Caco-2 (cell line): ENCODE measurements around the gene GSK3B. TPM values are rescaled to one million over a fixed set of nuclear protein-coding genes. Genes with fewer than 3 reads are reported as not detected.

Experiments
- BruUV-seq: library from RNA; stranded (reverse); fragments of 400-500 nt; replicated peaks from 2 replicates; lab custom pipeline; 2021; lab: Mats Ljungman, UMichigan
- CTCF ChIA-PET: fragments of 300-600 bp; sonication (Branson Sonifier 250); formaldehyde crosslinking; loops from one replicate; lab custom pipeline; 2022; ENCODE audit warnings: antibody characterized with exemption; lab: Charles Lee
- POLR2A ChIA-PET: fragments of 300-600 bp; sonication (Branson Sonifier 250); formaldehyde crosslinking; loops from one replicate; lab custom pipeline; 2022; ENCODE audit warnings: antibody characterized with exemption; lab: Charles Lee
- DNase-seq, 2 experiments: peaks; one replicate each; pipeline versions ENCODE4 v3.0.0 to v3.0.0-alpha.2; 2020 to 2022
- H3K27me3 ChIP-seq: replicated peaks from 2 replicates; pipeline ENCODE4 v1.6.0; 2011; ENCODE audit warnings: low read length; ENCODE audit not compliant: control insufficient read depth, insufficient read depth
- H3K36me3 ChIP-seq: 2 replicates; pipeline ENCODE4 v1.5.1; 2011; ENCODE audit warnings: low read length; ENCODE audit not compliant: control insufficient read depth, insufficient read depth
- H3K4me1 ChIP-seq: fragments of 250-450 bp; sonication (Bioruptor Pico); 2 replicates; pipeline ENCODE4 v1.5.1; 2020; ENCODE audit warnings: mild to moderate bottlenecking
- H3K4me3 ChIP-seq: 2 replicates; pipeline ENCODE4 v1.5.1; 2011; ENCODE audit warnings: low read depth, mild to moderate bottlenecking, control low read depth, low read length
- H3K9me3 ChIP-seq: fragments of 250-450 bp; sonication (Bioruptor Pico); 2 replicates; pipeline ENCODE4 v1.5.1; 2020; ENCODE audit warnings: mild to moderate bottlenecking, moderate library complexity
- H3K27ac Mint-ChIP-seq: one replicate; pipeline ENCODE4 v1.8.0; 2022; ENCODE audit warnings: mixed read lengths; ENCODE audit not compliant: unreplicated experiment
- H3K27me3 Mint-ChIP-seq: one replicate; pipeline ENCODE4 v1.8.0; 2022; ENCODE audit warnings: mixed read lengths; ENCODE audit not compliant: insufficient read depth, unreplicated experiment
- H3K36me3 Mint-ChIP-seq: one replicate; pipeline ENCODE4 v1.8.0; 2022; ENCODE audit warnings: mild to moderate bottlenecking, mixed read lengths; ENCODE audit not compliant: insufficient read depth, unreplicated experiment
- H3K4me1 Mint-ChIP-seq: one replicate; pipeline ENCODE4 v1.8.0; 2022; ENCODE audit warnings: low read depth, mixed read lengths; ENCODE audit not compliant: unreplicated experiment
- H3K4me3 Mint-ChIP-seq: one replicate; pipeline ENCODE4 v1.8.0; 2022; ENCODE audit warnings: mild to moderate bottlenecking, moderate library complexity, mixed read lengths; ENCODE audit not compliant: unreplicated experiment
- H3K9me3 Mint-ChIP-seq: one replicate; pipeline ENCODE4 v1.8.0; 2022; ENCODE audit warnings: mixed read lengths; ENCODE audit not compliant: unreplicated experiment
- intact Hi-C: fragments of 100-400 bp; cut with micrococcal nuclease; formaldehyde crosslinking; loops from one replicate; pipeline ENCODE4 v1.10.0; 2022; ENCODE audit not compliant: unreplicated experiment
- total RNA-seq: library from RNA; stranded (reverse); gene quantifications from 2 replicates; pipeline ENCODE4 v1.2.3, GENCODE V29; 2022
- TF ChIP-seq, protein P1 (sequence below), 2 experiments: fragments of 200-600 bp in 1 of 2; IDR thresholded peaks; 1 replicate in 1 of 2; 2 replicates in 1 of 2; pipeline versions ENCODE4 v1.5.1 to v1.8.0; 2011 to 2022; ENCODE audit warnings: antibody characterized with exemption in 1 of 2, control low read depth in 1 of 2, inconsistent platforms in 1 of 2, low read depth in 1 of 2, low read length in 1 of 2, mild to moderate bottlenecking in 1 of 2, moderate library complexity in 1 of 2; ENCODE audit not compliant: insufficient read depth in 1 of 2, severe bottlenecking in 1 of 2, unreplicated experiment in 1 of 2

Gene GSK3B
- total RNA-seq, 1 experiment from 2014 or later: 55.2 TPM

DNA sequence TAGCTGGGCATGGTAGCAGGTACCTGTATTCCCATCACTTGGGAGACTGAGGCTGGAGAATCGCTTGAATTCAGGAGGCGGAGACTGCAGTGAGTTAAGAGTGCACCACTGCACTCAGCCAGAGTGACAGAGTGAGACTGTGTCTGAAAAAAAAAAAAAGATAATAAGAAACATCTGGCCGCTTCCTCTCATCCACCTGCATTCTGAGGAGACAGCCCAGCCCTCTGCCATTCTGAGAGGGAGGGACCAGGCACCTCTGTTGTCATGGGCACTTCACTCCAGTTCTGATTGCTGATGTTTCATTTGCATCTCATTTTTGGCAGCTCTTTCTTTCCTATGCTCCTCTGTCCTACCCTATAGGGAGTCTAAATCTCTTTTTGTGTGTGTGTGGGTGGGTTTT lies 36.4 kb upstream of the GSK3B start:
- peaks cover 3% of the 10 kb centered on the region; the same call in 1 of the 2 replicates for H3K4me1 ChIP-seq
- ChIA-PET POLR2A (no interaction called here), CTCF (no interaction called here)
- Mint-ChIP-seq H3K4me1 (no peaks in the 10 kb centered on the region), H3K27me3 (no peaks in the 10 kb centered on the region), H3K4me3 (no peak overlapping the region), H3K9me3 (no peaks in the 10 kb centered on the region), H3K27ac (no peak overlapping the region), H3K36me3 (no peaks in the 10 kb centered on the region)
- H3K36me3 ChIP-seq: no peaks in the 10 kb centered on the region
- intact Hi-C loops: no loop called here
- BruUV-seq: no TSS peak
- no peak for DNase-seq
- H3K27me3 ChIP-seq: no peaks in the 10 kb centered on the region
- TF ChIP-seq, protein P1, sequence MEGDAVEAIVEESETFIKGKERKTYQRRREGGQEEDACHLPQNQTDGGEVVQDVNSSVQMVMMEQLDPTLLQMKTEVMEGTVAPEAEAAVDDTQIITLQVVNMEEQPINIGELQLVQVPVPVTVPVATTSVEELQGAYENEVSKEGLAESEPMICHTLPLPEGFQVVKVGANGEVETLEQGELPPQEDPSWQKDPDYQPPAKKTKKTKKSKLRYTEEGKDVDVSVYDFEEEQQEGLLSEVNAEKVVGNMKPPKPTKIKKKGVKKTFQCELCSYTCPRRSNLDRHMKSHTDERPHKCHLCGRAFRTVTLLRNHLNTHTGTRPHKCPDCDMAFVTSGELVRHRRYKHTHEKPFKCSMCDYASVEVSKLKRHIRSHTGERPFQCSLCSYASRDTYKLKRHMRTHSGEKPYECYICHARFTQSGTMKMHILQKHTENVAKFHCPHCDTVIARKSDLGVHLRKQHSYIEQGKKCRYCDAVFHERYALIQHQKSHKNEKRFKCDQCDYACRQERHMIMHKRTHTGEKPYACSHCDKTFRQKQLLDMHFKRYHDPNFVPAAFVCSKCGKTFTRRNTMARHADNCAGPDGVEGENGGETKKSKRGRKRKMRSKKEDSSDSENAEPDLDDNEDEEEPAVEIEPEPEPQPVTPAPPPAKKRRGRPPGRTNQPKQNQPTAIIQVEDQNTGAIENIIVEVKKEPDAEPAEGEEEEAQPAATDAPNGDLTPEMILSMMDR (IDR thresholded peaks at IDR 0.05; ENCODE audit: insufficient read depth in 1 of 2, low read depth in 1 of 2, low read length in 1 of 2, severe bottlenecking in 1 of 2, unreplicated experiment in 1 of 2): no peak
- no peak overlapping the region for H3K4me3 ChIP-seq
- no peaks in the 10 kb centered on the region for H3K9me3 ChIP-seq

DNA sequence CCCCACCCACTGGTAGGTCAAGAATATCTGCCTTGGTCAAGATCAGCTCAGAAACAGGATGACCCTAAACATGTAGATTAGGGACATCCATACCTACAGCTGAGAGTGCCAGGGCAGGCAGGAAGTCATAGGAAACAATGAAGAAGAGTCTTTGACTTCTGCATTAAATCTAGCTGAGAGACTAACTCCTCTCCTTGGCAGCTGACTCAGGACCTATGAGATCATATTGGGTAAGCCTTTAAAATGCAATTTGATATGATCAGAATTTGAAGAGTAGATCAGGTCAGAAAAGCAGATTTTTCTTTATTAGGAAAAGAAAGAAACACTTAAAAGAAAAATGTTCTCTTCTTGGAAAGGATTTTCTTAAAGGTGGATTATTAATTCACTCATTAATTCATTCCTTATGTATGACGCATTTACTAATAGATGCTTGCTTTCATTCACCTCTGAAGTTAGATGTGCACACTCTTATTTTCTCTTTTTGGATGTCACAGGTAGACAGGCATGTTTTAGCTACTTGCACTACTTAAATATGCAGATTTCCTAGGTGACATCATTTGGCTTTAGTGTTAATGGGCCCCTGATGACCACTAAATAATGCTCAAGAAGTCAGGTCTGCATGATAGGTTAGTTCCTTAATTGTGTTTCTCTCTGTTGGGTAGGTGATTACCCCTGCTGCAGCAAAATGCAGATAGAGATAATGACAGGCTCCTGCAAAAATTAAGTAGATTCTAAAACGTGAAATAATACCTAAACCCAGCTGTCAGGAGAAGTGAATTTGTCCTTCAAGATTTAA lies 35.7 kb upstream of the GSK3B start:
- DNase-seq: no peak
- H3K4me3 ChIP-seq: no peak overlapping the region
- no TSS peak for BruUV-seq
- POLR2A ChIA-PET: interaction anchor here (0.7 kb wide), 1 partner anchor 35 kb away, joined by 3 read pairs; no protein-coding TSS in a partner anchor
- H3K36me3 Mint-ChIP-seq: no peaks in the 10 kb centered on the region
- no peaks in the 10 kb centered on the region for H3K9me3 Mint-ChIP-seq
- no peaks in the 10 kb centered on the region for H3K27me3 Mint-ChIP-seq
- no peaks in the 10 kb centered on the region for H3K4me1 ChIP-seq
- H3K27me3 ChIP-seq: no peaks in the 10 kb centered on the region
- H3K4me1 Mint-ChIP-seq: no peaks in the 10 kb centered on the region
- H3K9me3 ChIP-seq: no peaks in the 10 kb centered on the region
- H3K4me3 Mint-ChIP-seq: no peak overlapping the region
- CTCF ChIA-PET: no interaction called here
- intact Hi-C loops: no loop called here
- no peak overlapping the region for H3K27ac Mint-ChIP-seq
- no peaks in the 10 kb centered on the region for H3K36me3 ChIP-seq
- TF ChIP-seq, protein P1 (IDR thresholded peaks at IDR 0.05; ENCODE audit: insufficient read depth in 1 of 2, low read depth in 1 of 2, low read length in 1 of 2, severe bottlenecking in 1 of 2, unreplicated experiment in 1 of 2): no peak

GRCh38 chr3:120129051-120129450 lies 34.8 kb upstream of the GSK3B start:
- ChIA-PET POLR2A (interaction anchor here (0.7 kb wide), 1 partner anchor 34 kb away, joined by 3 read pairs; no protein-coding TSS in a partner anchor), CTCF (no interaction called here)
- no peaks in the 10 kb centered on the region for H3K27me3 Mint-ChIP-seq
- TF ChIP-seq, protein P1 (IDR thresholded peaks at IDR 0.05; ENCODE audit: insufficient read depth in 1 of 2, low read depth in 1 of 2, low read length in 1 of 2, severe bottlenecking in 1 of 2, unreplicated experiment in 1 of 2): no peak
- Histone ChIP-seq H3K27me3 (no peaks in the 10 kb centered on the region), H3K4me3 (no peak overlapping the region), H3K9me3 (no peaks in the 10 kb centered on the region), H3K36me3 (no peaks in the 10 kb centered on the region), H3K4me1 (no peaks in the 10 kb centered on the region)
- H3K9me3 Mint-ChIP-seq: no peaks in the 10 kb centered on the region
- intact Hi-C loops: no loop called here
- H3K4me3 Mint-ChIP-seq: no peak overlapping the region
- no peak for DNase-seq
- H3K36me3 Mint-ChIP-seq: no peaks in the 10 kb centered on the region
- no peak overlapping the region for H3K27ac Mint-ChIP-seq
- BruUV-seq: no TSS peak
- H3K4me1 Mint-ChIP-seq: no peaks in the 10 kb centered on the region
